HG02870 (cell line): ENCODE data around the gene GALNT9.

ENCODE experiments used
- ATAC-seq: cut with Tn5 transposase; IDR thresholded peaks from one replicate; pipeline ENCODE4 v1.9.1; 2021; ENCODE audit warnings: mild to moderate bottlenecking, moderate library complexity; ENCODE audit not compliant: unreplicated experiment

The GALNT9 gene

DNA sequence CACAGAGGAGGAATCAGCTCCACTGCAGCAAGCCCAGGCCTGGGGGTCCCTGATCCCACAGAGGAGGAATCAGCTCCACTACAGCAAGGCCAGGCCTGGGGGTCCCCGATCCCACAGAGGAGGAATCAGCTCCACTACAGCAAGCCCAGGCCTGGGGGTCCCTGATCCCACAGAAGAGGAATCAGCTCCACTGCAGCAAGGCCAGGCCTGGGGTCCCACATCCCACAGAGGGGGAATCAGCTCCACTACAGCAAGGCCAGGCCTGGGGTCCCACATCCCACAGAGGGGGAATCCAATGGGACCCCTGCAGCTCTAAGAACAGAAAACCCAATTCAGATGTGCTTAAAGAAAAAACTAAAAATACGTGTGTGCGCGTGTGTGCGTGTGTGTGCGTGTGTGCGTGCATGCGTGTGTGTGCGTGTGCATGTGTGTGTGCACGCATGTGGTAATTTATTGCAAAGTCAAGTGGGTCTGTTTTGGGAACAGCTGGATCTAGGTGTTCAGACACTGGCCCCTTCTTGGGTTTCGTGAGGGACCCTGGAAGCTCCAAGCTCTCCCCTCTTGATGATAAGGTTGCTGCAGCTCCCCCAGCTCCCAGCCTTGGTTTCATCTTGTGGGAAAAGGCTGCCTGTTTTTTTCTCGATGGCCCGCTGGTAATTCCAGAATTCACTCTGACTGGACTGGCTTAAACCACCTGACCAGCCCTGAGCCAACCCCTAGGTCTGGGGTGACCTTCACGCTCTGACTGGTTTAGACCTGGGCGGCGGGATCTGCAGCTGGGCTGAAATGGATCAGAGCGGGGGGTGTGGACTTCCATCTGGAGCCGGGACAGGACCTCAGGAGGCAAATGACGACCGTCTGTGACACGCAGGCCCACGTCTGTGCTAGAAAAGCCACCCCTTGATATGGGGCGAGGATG, 47.1 kb downstream of the GALNT9 start:
- ATAC-seq = no peak

- no peak for ATAC-seq
These were observed 48.4 kb downstream of the GALNT9 start for GRCh38 chr12:132281038-132281437.

GRCh38 chr12:132280406-132280805, 49.0 kb downstream of the GALNT9 start:
- no peak for ATAC-seq

- no peak for ATAC-seq
These were observed 49.5 kb downstream of the GALNT9 start for GRCh38 chr12:132279930-132280329.

DNA sequence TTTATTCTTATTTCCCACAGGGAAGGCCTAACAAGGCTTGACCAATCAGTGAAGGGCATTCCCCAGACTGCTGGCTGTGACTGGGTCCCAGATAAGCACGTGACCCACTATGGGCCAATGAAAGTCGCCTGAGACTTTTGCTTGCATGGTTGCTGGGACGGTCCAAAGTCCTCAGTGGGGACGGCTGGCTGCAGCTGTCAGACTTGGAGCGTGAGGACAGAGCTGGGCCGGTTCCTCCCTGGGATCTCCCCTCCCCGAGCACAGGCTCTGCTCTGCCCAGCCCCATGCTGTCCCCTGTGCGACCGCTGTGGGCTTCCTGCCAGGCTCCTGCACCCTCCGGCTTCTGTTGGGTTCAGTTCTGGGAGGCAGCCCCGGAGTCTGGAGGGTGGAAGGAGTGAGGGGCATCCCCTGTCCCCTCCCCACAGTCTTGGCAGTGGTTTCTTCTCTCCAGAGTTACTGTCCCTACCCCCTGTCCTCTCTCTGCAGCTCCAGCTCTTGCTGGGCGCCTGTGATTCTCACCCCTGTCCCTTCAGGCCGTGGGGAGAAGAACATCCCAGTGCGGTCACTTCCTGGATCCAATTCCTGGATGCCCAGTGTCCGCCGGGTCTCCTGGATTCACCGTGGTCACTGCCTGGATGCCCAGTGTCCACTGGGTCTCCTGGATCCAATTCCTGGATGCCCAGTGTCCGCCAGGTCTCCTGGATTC, 50.1 kb downstream of the GALNT9 start:
- no peak for ATAC-seq

GRCh38 chr12:132278401-132279183, 50.8 kb downstream of the GALNT9 start:
- ATAC-seq = no peak

- ATAC-seq = no peak
These were observed 51.4 kb downstream of the GALNT9 start for GRCh38 chr12:132277949-132278348.

- no peak for ATAC-seq
These were observed 51.9 kb downstream of the GALNT9 start for GRCh38 chr12:132277374-132277941.

DNA sequence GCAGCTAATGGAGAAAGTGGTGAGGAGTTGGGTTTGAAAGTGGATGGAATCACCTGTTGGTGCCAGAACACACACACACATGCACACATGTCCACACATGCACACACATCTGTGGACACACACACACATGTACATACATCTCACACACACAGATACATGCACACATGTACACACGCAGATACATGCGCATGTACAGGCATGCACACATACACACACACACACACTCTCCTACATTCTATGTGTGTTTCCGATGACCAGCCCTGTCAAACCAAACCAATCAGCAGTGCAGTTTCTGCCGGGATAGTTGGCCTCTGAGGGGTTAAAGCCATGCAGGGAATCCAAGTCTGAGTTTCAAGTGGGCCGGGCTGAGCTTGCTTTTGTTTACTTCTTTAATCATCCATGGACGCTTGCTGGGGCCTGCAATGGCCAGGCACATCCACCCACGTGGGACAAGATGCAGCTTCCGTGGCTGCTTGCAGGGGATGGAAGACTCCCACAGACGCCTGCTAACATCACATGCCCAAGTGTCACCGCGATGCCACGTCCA, 52.5 kb downstream of the GALNT9 start:
- no peak for ATAC-seq

DNA sequence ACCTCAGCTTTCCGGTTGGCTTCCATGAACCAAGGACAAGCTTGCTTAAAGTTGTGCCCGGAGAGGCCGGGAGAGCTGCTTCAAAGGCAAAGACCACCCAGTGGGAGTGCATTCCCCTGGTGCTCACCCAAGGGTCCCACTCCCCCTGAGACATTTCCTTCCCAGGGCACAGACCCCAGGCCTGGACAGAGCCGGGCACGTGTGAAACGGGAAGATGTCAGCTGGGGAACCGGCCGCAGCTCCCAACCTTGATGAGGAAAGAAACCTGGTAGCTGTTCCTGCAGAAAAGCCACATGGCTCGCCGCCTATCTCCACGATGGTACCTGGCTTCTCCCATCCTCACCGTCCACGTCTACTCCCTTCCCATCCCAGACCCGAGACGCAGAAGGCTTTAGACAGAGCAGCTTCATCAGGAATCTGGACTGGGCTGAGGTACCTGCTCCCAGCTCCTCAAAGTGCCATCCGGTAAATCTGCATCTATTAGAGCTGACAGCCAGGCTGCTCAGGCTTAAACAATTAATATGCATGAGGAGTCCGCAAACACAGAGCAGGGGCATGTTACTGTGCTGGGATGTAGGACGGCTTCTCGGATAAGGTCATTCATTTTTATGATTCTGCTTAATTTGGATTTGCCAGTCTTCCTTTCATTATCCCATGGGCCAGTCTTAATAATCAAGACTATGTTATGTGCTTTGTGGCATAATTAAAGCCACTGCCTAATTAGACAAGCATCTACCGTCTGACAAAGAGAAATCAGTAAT, 53.1 kb downstream of the GALNT9 start:
- ATAC-seq = no peak

GRCh38 chr12:132275631-132276030, 53.8 kb downstream of the GALNT9 start:
- no peak for ATAC-seq

- ATAC-seq = no peak
These were observed 54.3 kb downstream of the GALNT9 start for GRCh38 chr12:132275110-132275531.

GRCh38 chr12:132273992-132274334, 55.4 kb downstream of the GALNT9 start:
- ATAC-seq = no peak

GRCh38 chr12:132272711-132273110, 56.7 kb downstream of the GALNT9 start:
- no peak for ATAC-seq

GRCh38 chr12:132271755-132272092, 57.7 kb downstream of the GALNT9 start:
- no peak for ATAC-seq

DNA sequence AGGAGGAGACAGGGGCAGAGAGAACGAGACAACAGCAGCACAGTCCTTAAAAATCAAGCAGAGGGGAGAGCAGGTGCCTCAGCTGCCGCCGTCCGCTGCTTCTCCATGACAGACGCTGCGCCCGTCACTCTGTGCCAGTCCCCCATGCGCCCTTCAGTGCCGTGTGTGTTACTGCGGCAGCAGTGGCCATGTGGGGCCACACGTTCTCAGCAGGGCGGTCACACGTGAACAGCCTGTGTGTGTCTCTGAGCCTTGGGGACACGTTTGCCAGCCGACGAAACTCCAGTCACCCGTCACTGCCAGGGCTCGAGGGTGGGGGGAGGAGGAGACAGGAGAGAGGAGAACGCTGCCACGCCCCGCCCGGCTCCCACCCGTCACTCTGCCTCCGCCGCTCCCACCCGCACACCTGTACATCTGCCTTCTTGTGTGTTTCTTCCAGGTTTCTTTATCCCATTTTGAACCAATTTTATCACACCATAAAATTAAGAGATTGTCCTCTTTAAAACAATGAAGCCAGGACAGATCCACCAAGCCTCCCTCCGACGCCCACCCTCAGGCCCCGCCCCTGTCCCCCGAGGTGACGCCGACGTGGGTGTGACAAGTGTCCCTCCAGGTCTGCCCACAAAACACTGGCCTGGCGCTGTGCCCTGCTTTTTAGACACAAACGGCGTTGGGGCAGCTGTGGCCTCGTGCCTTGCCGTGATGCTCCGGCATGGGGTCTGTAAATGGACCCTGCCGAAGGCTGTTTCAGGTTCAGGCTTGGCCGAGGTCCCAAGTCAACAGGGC, 58.2 kb downstream of the GALNT9 start:
- no peak for ATAC-seq

- ATAC-seq = no peak
These were observed 58.9 kb downstream of the GALNT9 start for GRCh38 chr12:132270516-132270915.

- ATAC-seq = no peak
These were observed 60.0 kb downstream of the GALNT9 start for GRCh38 chr12:132269271-132269968.

GRCh38 chr12:132268674-132269073, 60.7 kb downstream of the GALNT9 start:
- ATAC-seq = no peak
